ENCODE measurements around the gene NT5DC2. TPM values are rescaled to one million over a fixed set of nuclear protein-coding genes. Genes with fewer than 3 reads are reported as not detected.

NT5DC2 gene
- total and polyA plus RNA-seq, 7 donors, result 6.8 to 13.7 (median 10.3) TPM

DNA sequence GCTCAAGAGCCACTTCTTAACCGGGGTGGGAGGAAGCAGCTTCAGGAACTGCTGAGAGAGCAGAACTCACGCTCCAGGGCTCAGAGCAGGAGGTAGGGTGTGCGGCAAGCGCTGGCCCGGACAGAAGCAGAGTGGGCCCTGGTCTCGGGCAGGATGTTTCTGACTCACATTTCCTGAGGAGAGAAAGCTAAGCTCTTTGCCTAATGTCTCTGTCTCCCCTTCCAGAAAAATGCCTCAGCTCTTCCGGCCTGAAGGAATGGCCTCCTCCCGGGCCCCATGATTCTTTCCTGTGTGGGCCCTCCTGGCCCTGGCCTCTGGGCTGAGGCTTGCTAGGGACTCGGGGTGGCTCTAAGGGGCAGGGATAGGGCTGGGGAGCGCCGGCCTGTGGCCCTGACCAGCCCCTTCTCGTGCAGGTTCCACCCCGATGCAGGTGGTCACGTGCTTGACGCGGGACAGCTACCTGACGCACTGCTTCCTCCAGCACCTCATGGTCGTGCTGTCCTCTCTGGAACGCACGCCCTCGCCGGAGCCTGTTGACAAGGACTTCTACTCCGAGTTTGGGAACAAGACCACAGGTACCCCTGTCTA, 42.6 kb downstream of the NT5DC2 start:
- no peaks in the 10 kb centered on the region for H3K9me3 ChIP-seq
- peaks cover 4 to 74% of the 10 kb centered on the region in 2 donors for H3K36me3 ChIP-seq (ENCODE audit: insufficient read depth in 1 of 2, low read depth in 1 of 2)
- H3K4me1 ChIP-seq, result peaks cover 14% of the 10 kb centered on the region
- 75 to 80% (median 79%) methylated on average over 20 to 23 of the region's 23 CpGs for WGBS, 3 donors
- no peaks in the 10 kb centered on the region for H3K27me3 ChIP-seq (ENCODE audit: insufficient read depth in 3 of 3, low read length in 2 of 3)
- TF ChIP-seq, protein P1, sequence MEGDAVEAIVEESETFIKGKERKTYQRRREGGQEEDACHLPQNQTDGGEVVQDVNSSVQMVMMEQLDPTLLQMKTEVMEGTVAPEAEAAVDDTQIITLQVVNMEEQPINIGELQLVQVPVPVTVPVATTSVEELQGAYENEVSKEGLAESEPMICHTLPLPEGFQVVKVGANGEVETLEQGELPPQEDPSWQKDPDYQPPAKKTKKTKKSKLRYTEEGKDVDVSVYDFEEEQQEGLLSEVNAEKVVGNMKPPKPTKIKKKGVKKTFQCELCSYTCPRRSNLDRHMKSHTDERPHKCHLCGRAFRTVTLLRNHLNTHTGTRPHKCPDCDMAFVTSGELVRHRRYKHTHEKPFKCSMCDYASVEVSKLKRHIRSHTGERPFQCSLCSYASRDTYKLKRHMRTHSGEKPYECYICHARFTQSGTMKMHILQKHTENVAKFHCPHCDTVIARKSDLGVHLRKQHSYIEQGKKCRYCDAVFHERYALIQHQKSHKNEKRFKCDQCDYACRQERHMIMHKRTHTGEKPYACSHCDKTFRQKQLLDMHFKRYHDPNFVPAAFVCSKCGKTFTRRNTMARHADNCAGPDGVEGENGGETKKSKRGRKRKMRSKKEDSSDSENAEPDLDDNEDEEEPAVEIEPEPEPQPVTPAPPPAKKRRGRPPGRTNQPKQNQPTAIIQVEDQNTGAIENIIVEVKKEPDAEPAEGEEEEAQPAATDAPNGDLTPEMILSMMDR (IDR thresholded peaks at IDR 0.05), result no peak
- ATAC-seq (peak in 2 of 4 donors; percentile 10 to 11), DNase-seq (peak in 1 of 2 donors; percentile 54)
- intact Hi-C loops (cut with DNase I), result no loop called here
- no peak overlapping the region for H3K4me3 ChIP-seq
- H3K27ac ChIP-seq, result peak overlapping the region; percentile 46

DNA sequence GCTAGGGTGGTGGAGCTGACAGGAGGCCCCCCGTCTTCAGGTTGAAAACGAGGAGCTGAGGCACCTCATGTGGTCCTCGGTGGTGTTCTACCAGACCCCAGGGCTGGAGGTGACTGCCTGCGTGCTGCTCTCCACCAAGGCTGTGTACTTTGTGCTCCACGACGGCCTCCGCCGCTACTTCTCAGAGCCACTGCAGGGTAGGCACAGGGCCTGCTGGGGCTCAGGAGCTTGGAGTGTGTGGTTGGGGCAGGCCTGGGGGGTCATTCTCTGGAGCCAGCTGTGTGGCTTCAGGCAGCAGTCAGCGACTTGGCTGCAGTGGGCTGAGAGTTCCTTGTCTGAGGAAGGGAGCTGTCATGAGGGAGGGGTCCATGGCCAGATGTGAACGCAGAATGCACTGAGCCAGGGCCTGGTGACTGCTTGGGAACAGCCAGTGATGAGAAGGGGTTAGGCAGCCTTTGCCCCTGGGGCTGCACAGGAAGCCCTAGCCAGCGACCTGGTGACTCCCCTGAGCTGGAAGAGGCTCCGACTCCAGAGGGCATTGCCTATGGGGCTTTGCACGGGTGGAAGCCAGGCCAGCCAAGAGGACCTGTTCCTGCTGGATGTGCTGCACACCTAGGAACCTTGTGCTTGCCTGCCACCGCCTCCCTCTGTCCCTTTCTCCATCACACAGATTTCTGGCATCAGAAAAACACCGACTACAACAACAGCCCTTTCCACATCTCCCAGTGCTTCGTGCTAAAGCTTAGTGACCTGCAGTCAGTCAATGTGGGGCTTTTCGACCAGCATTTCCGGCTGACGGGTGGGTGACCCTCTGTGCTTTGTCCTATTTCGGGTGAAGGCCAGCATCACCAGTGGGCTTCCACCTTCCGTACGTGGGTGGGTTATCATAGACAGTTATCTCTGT, 43.4 kb downstream of the NT5DC2 start:
- H3K4me1 ChIP-seq, result peaks cover 14% of the 10 kb centered on the region

DNA sequence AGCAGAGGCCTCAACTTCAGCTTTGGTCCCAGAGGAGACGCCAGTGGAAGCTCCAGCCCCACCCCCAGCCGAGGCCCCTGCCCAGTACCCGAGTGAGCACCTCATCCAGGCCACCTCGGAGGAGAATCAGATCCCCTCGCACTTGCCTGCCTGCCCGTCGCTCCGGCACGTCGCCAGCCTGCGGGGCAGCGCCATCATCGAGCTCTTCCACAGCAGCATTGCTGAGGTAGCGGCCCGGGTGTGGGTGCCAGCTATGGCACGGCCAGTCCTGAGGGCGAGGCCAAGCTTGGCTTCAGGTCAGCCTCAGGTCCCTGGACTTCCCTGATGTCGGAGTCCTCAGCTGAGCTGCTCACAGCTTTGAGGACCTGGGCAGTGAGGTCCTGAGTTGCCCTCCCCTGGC, 44.2 kb downstream of the NT5DC2 start:
- no peak overlapping the region for H3K4me3 ChIP-seq
- no peaks in the 10 kb centered on the region for H3K9me3 ChIP-seq
- ATAC-seq (peak in 3 of 4 donors; percentile 48 to 62 (median 54)), DNase-seq (peak in 1 of 2 donors; percentile 71)
- H3K27ac ChIP-seq, result peak overlapping the region; percentile 23
- peaks cover 4 to 89% of the 10 kb centered on the region in 2 donors for H3K36me3 ChIP-seq (ENCODE audit: insufficient read depth in 1 of 2, low read depth in 1 of 2)
- TF ChIP-seq, protein P1 (IDR thresholded peaks at IDR 0.05), result no peak
- H3K27me3 ChIP-seq (ENCODE audit: insufficient read depth in 3 of 3, low read length in 2 of 3), result no peaks in the 10 kb centered on the region
- intact Hi-C loops (cut with DNase I), result loop anchor here in 1 of 2 donors (10.0 kb wide), 1 partner anchor 185 kb away; no protein-coding TSS in a partner anchor
- peaks cover 20% of the 10 kb centered on the region for H3K4me1 ChIP-seq
- 56 to 80% (median 58%) methylated on average over 18 of the region's 18 CpGs for WGBS, 3 donors

More for the DNA sequence above, 43.4 kb downstream of the NT5DC2 start:
- H3K36me3 ChIP-seq (ENCODE audit: insufficient read depth in 1 of 2, low read depth in 1 of 2), result peaks cover 4 to 82% of the 10 kb centered on the region in 2 donors
- 80 to 88% (median 80%) methylated on average over 21 to 22 of the region's 22 CpGs for WGBS, 3 donors
- intact Hi-C loops (cut with DNase I), result no loop called here
- H3K27ac ChIP-seq, result peak overlapping the region; percentile 30
- H3K4me3 ChIP-seq, result no peak overlapping the region
- TF ChIP-seq, protein P1 (IDR thresholded peaks at IDR 0.05), result no peak
- DNase-seq (no peak), ATAC-seq (no peak)
- H3K27me3 ChIP-seq (ENCODE audit: insufficient read depth in 3 of 3, low read length in 2 of 3), result no peaks in the 10 kb centered on the region
- H3K9me3 ChIP-seq, result no peaks in the 10 kb centered on the region

DNA sequence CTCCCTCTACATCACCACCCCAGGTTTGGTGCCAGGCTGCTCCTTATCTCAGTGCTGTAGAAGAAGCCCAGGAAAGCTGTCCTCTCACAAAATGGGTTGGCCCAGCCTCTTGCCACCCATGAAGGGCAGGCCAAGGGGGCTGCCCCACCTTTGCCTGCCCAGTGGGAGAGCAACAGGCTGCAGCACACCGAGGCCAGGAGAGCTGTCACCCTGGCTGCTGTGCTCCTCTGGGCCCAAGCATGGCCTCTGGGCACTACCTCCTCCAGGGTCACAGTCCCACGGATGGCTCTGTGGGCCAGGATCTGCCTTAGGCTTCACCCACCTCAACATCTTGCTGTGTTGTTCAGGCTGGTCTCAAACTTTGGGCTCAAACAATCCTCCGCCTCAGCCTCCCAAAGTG, 44.9 kb downstream of the NT5DC2 start:
- WGBS, 3 donors, result 89 to 97% (median 90%) methylated on average over 3 of the region's 3 CpGs
- intact Hi-C loops (cut with DNase I), result loop anchor here in 1 of 2 donors (10.0 kb wide), 1 partner anchor 186 kb away; no protein-coding TSS in a partner anchor
- Histone ChIP-seq H3K27ac (no peak overlapping the region), H3K4me3 (no peak overlapping the region), H3K36me3 (ENCODE audit: insufficient read depth in 1 of 2, low read depth in 1 of 2) (peaks cover 4 to 89% of the 10 kb centered on the region in 2 donors), H3K4me1 (peaks cover 23% of the 10 kb centered on the region), H3K9me3 (no peaks in the 10 kb centered on the region), H3K27me3 (ENCODE audit: insufficient read depth in 3 of 3, low read length in 2 of 3) (no peaks in the 10 kb centered on the region)
- ATAC-seq, result no peak
- TF ChIP-seq, protein P1 (IDR thresholded peaks at IDR 0.05), result no peak
- DNase-seq, result no peak
